OCI-M2 (cell line): ENCODE results near the gene ARL4A.
A peak's percentile ranks its signal among the peaks of the same experiment; 100 is the strongest.
"Not testable (repeated sequence)": the region's sequence is repeated elsewhere in the genome, so short reads cannot be mapped to it uniquely, and the experiment has no call there.

Experiments
- DNase-seq: peaks from one replicate; lab custom pipeline; 2025; ENCODE audit not compliant: unreplicated experiment; lab: John Stamatoyannopoulos, UW

The ARL4A gene

DNA sequence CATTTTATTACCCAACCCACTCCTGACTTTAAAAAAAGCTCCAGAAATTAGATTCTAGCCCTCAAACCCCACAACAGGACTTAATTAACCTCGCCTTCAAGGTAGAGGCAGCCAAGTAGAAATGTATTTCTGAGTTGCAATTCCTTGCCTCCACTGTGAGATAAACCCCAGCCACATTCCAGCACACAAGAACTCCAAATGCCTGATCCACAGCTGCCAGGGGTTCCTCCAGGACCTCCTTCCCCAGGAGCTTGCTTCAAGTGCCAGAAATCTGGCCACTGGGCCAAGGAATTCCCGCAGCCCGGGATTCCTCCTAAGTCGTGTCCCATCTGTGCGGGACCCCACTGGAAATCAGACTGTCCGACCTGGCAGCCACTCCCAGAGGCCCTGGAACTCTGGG is 25.9 kb upstream of the ARL4A start:
- no peak for DNase-seq

DNA sequence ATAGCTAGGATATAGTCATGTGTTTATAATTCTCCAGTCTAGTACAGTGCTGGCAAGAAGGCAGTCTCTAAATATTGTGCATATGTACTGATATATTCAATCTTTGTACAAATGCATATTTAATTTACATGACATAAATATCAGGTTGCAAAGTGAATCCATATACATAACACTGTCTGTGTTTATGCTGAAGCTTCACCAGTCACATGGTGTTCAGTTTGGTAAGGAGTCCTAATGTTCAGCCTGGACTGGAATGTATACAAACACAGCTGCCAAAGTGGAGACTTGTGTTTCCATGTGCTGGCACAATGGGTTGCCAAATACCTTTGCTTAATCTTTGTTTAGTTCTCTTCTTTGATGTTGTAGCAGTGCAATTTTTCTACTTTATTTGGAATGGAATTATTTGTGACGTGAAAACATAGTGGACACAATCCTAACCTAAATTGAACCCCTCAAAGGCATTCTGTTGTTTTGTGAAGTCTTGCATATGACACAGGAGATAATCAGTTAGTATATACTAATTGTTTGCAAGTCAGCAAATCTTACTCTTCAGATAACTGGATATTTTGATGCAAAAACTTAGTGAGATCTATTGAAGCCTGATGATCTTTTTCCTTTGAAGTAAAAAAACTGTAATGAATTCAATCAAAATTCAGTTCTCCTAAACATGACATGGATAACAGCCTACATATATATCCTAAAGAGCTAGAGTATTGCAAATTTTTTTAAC is 17.3 kb upstream of the ARL4A start:
- no peak for DNase-seq

DNA sequence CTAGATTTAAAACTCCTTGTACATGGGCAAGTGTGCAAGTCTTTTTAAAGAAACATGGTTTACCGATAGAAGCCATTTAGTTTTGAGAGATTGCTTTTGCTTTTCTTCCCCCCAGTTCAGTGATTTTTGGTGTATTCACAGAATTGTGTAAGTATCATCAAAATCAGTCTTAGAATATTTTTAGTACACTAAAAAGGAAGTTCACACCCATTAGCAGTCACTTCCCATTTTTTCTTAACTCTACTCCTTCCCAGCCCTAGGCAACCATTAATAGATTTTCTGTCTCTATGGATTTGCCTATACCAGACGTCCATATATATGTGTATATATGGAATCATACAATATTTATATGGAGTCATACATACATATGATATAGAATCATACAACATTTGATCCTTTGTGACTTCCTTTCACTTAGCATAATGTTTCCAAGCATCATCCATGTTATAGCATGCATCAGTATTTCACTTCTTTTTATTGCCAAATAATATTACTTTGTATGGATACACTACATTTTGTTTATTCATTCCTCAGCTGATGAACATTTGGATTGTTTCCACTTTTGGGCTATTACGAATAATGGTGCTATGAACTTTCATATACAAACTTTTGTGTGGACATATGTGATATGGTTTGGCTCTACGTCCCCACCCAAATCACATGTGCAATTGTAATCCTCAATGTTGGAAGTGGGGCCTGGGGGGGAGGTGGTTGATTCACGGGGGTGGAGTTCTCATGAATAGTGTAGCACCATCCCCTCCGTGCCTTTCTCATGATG is 16.5 kb upstream of the ARL4A start:
- no peak for DNase-seq

DNA sequence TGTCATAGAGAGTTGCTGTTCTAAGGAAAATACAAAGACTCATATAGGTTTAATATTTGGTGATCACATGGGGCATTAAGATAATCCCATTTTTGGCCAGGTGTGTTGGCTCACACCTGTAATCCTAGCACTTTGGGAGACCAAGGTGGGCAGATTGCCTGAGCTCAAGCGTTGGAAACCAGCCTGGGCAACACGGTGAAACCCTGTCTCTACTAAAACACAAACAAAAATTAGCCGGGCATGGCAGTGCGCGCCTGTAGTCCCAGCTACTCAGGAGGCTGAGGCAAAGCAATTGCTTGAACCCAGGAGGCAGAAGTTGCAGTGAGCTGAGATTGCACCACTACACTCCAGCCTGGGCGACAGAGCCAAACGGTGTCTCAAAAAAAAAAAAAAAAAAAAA is 14.0 kb upstream of the ARL4A start:
- DNase-seq = not testable (repeated sequence)

DNA sequence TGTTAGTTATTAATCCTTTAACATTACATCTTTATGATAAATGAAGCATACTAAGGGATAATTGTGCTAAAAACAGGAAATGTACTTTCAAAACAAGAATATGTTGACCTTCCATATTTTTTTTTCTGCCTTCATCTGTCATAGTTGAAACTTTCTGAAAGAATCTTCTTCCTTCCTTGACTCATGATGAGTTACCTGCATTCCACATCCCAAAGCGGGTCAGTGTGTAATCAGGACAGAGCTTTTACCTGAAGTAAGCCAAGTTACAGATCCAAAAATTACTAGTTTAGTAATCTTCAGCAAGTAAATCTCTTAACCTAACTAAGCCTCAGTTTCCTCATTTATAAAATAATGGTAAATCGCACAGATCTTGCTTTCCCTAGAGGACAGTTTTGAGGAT is 13.4 kb upstream of the ARL4A start:
- DNase-seq = no peak

DNA sequence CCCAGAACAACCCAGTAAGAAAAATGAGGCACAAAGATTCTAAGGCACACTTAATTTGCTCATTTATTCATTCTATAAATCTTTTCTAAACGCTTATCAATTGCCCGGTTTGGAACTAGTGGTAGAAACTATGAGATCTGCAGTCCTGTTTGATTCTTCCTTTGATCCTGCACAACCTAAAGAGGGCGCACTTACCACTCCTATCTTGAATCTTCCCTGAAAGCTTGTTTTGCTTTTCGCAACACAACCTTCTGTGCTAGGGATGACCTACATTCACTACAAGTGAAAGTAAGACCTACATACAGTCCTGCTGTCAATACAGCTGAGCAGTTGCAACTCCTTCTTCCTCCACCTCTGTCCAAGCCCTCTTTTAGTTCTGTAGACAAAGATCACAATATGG is 12.6 kb upstream of the ARL4A start:
- DNase-seq = no peak

DNA sequence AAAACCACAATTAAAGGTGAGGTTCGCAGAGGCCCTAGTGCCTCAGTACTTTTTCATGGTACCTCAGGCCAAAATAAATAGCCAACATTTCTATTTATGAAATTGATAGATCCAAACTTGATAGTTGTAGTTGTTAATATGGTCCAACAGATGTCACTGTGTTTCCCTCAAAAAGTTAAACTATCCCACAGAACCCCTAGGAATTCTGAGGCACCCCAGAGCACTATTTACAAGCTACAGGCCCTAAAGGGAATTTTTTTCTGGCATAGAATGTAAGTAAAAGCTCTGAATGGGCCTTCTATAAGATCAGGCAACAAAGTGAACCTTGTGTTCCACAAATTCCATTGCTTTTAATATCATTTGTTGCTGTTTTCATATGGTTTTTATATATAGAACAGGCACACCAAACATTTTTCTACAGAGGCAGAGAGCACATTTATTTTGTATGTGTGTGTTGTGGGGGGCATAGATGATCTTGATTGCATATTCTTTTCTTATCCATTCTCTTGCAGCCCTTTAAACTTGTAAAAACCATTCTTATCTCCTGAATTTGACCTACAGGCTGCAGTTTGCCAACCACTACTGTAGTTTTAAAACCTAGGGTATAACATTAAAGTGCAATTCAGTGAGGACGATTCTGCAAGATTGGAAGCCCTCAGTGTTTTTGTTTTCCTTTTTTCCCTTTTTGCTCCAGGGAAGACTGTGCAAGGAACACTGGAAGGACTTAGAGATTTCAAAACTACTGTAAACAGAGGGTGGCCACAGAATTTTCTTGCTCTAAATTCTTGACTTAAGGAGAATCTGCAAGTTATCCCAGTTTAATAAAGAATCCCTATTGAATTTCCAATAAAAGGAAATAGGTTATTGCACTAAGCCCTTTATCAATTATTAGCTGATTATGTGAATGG is 3.5 kb upstream of the ARL4A start:
- no peak for DNase-seq

DNA sequence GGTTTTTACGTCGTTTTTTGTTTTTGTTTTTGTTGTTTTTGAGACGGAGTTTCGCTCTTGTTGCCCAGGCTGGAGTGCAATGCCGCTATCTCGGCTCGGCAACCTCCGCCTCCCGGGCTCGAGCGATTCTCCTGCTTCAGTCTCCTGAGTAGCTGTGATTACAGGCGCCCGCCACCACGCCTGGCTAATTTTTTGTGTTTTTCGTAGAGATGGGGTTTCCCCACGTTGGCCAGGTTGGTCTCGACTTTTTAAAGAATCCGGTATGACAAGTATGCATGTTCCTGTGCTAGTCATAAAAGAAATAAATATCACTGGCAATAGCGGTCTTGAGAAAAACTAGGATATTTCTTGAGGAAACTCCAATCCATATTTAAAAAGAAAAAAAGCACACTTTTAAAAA is 2.7 kb upstream of the ARL4A start:
- no peak for DNase-seq

DNA sequence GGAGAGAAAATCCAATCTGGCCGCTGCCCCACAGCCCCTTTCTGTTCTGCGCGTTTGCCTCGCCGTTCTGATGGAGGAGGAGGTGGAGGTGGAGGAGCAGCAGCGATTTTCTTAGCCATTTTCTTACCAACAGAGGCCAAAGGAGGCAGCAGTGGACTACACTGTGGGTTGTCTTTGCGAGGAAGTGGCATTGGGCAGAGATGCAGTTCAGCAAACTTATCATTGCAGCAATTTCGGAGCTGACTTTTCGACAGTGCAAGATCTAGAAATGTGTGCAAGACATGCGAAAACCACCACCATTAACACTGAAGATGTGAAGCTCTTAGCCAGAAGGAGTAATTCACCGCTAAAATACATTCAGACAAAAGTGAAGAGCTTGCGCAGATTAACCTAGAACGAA is 1.9 kb upstream of the ARL4A start:
- no peak for DNase-seq

DNA sequence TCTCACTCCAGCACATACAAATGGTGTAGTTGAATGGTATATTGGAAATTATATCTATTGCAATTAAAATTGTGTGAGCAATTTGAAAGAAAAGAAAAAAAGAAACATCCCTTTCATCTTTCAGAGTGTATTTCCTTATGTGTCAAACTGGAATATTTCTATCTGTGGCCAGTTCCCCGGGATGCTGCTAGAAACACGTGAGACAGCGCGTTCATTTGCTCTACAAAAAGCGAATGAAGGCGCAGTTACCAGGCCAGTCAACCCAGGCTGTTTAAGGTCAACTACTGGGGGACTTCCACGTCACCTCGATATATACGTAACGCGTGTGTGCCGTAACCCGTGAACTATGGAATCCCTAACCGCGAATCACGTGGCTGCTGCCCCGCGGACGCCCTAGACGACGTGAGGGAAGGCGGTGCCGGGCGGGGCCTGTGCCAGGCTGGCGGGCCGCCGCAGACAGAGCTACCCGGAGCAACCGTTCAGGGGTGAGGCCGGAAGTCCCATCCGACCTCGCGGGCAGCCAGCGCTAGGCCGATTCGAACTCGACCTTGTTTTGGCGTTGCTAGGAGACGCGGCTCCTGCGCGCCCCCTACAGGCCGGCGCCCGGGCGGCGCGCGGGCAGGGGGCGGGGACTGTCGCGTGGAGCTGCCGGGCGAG is 1.1 kb upstream of the ARL4A start:
- peak; percentile 82 for DNase-seq

DNA sequence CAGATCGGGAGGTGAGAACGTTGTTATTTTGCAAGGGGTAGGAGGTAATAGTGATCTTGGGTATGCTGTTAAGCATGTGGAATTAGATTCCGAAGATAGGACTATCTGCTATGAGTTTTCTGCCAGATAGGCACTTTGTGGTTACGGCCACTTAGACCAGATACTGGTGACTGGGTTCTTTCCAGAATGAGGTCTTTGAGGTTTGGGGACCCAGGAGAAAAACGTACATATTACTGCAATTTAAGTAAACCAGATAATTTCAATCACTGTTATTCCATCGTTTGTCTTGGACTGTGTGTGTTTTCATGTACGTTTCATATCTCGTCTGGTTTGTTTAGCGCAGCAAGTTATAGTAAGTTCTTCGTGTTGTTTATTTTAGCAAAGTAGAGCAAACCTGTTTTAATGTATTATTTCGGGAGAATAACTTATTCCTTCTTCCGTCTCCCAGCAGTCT is 312 bp downstream of the ARL4A start:
- no peak for DNase-seq

DNA sequence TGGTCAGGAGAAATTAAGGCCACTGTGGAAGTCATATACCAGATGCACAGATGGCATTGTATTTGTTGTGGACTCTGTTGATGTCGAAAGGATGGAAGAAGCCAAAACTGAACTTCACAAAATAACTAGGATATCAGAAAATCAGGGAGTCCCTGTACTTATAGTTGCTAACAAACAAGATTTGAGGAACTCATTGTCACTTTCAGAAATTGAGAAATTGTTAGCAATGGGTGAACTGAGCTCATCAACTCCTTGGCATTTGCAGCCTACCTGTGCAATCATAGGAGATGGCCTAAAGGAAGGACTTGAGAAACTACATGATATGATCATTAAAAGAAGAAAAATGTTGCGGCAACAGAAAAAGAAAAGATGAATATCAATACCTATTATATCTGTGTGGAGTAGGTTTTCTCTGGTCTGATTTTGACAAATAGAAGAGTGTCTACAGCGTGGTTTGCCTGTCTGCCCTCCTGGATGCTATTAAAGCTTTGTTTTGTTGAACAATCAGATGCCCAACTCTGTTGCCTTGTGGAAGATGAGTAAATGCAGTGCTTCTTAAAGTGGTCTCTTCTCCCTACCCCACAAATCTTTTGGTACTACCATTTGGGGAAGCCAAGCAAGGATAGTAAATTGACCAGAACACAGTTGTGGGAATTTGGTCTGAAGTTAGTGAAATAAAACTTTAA is 1.2 kb downstream of the ARL4A start:
- DNase-seq = not testable (repeated sequence)

DNA sequence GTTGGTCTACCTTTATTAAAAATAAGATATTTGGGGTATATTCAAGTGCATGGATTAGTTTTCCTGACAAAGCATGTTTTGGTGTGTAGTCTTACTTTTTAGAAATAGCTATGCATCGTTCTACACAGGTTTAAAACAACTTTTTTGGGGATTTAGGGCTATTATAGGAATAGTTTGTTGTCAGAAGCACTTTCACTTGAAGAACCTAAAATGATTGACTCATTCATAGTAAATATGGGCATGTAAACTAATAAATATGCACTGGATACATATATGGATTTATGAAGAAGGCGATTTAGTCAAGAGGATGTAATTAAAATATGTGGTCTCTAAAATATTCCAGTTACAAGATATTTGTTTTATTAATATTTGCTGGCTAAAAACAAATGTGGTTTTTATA is 2.0 kb downstream of the ARL4A start:
- no peak for DNase-seq

DNA sequence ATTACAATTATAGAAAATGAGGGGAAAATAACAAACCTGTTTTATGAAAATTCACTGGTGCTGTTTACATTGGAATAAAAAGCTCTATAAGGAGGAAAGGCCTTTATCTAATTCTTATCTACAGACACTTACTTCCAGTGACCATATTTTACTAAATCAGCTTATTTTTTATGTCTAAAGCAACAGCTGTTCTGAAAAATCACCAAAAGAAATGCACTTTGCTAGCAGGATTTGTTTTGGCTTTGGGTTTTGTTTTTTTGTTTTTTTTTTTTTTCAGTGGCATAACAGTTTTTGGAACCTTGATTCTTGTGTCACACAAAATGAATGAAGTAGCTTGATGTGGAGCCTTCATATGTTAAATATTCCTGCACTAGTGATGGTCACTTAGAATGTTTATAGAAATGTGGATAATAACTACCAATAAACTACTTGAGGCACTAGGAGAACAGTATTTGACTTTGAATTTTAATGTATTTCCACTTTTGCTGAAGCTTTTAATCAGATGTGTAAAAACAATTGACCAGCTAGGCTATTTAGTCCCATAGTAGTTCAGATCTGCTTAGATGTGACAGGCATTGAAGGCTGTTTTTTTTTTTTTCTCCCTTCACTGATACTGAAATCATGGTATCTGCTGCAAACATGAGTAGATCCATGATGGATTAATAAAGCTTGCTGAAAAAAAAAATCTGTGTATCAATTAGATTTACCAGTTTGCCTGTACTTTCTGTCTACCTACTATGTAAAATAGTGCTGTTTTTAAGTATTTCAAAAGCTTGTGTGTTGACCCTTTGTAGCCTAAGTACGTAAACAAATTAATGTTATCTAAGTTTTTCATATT is 2.8 kb downstream of the ARL4A start:
- DNase-seq = no peak

DNA sequence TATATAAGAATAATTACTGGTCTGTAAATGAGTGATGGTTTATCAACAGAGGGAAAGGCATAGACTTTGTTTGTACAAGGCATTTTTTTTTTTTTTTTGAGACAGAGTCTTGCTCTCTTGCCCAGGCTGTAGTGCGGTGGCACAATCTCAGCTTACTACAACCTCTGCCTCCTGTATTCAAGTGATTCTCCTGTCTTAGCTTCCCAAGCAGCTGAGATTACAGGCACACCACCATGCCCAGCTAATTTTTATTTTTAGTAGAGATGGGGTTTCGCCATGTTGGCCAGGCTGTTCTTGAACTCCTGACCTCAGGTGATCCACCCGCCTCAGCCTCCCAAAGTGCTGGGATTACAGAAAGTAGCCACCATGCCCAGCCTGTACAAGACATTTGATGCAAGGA is 4.0 kb downstream of the ARL4A start:
- not testable (repeated sequence) for DNase-seq

DNA sequence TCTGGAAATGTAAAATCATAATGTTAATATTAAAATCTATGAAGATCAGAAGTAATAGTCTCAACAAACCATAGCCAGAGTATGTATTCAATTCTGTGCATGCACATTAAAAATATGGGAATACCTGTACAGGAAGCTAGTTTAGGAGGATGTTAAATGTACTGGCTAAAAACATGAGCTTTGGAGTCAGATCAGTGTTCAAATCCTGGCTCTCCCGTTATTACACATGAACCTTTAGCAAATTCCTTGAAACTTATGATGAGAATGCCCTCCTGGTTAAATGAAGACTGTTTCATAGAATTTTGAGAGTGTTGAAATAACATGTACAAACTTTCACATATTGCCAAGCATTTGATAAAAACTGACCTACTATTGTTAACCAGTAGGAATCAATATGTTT is 4.6 kb downstream of the ARL4A start:
- DNase-seq = no peak

DNA sequence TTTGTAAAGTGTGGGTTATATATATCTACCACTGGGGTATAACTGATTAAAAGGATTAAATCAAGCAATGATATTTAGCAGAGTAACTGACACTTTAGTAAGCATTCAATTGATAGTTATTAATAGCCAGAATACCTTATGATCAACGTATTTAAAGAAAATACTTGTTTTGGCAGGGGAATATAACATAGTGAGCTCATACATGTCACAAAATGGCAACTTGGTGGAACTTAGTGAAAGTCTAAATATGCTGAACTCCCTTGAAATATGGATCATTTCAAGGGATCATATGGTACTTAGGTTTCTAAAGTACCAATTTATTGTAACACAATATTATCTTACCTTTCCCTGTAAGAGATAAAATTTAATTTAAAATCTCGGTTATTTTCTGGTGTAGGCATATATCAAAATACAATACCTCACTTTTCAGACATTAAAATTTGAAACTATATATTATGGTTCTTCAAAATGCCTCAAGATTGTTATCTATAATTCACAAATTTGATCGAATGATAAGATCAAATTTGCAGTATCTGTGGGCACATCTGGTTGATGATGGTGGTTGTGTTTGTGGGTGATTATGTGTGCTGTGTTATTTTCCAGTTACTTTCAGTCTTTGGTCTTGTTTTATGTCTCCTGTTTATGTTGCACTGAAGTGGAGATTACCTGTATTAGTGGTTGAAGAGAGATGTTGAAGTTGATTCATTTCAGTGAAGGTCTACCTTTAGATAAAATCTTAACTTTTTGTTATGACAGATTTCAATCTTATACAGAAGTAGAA is 5.2 kb downstream of the ARL4A start:
- no peak for DNase-seq

DNA sequence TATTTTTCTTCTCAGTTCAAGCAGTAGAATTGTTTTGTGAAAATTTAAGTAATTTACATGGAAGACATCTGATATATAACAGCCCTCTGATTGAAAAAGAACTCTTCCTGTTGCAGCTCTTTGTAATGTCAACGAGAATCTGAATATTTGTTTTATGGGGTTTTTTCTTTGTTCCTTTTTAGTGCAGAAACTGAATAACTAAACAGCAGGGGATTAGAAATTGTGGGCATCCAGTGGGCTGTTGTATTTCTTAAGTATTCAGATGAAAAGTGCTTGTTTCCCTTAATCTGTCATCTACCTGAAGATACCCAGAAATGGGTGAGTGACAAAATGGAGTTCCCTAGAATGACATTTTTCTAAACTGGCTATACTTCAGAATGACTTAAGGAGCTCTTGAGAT is 7.4 kb downstream of the ARL4A start:
- no peak for DNase-seq

DNA sequence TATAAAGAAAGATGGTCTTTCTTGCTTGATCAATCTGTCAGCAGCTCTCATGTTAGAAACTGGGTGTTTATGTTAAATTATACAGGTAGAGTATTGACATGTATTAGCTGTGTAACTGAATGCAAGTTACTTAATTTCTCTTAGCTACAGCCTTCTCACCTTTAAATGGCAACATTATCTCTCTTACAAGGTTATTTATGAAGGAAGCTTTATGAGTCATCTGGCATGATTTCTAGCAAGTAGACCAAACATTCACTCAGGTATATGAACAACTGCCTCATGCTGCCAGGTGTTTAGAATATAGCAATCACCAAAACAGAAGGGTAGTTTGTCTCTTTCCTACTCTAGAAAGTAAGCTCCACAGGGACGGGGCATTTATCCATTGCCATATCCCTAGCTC is 8.5 kb downstream of the ARL4A start:
- DNase-seq = no peak
